DMS79 (cell line): ENCODE measurements around the gene CALHM3.

Source experiments
- DNase-seq: peaks from one replicate; lab custom pipeline; 2025; lab: John Stamatoyannopoulos, UW

Gene CALHM3

GRCh38 chr10:103449208-103450144 lies 29.6 kb downstream of the CALHM3 start:
- no peak for DNase-seq

- DNase-seq = no peak
These were observed 30.3 kb downstream of the CALHM3 start for GRCh38 chr10:103448746-103449145.

- DNase-seq = no peak
These were observed 31.9 kb downstream of the CALHM3 start for GRCh38 chr10:103447187-103447586.

GRCh38 chr10:103445767-103446567 lies 33.1 kb downstream of the CALHM3 start:
- DNase-seq = no peak

GRCh38 chr10:103445366-103445765 lies 33.7 kb downstream of the CALHM3 start:
- no peak for DNase-seq

GRCh38 chr10:103444478-103444877 lies 34.6 kb downstream of the CALHM3 start:
- DNase-seq = no peak

- DNase-seq = no peak
These were observed 35.4 kb downstream of the CALHM3 start for GRCh38 chr10:103443475-103444185.

GRCh38 chr10:103442031-103442461 lies 37.0 kb downstream of the CALHM3 start:
- no peak for DNase-seq

- no peak for DNase-seq
These were observed 37.4 kb downstream of the CALHM3 start for GRCh38 chr10:103441611-103442010.

- DNase-seq = no peak
These were observed 37.8 kb downstream of the CALHM3 start for GRCh38 chr10:103441206-103441605.

GRCh38 chr10:103440416-103440815 lies 38.6 kb downstream of the CALHM3 start:
- no peak for DNase-seq

GRCh38 chr10:103439776-103440175 lies 39.3 kb downstream of the CALHM3 start:
- DNase-seq = no peak

- no peak for DNase-seq
These were observed 45.2 kb downstream of the CALHM3 start for GRCh38 chr10:103433858-103434257.

- DNase-seq = no peak
These were observed 47.1 kb downstream of the CALHM3 start for GRCh38 chr10:103431902-103432301.

GRCh38 chr10:103429647-103430046 lies 49.4 kb downstream of the CALHM3 start:
- no peak for DNase-seq

- no peak for DNase-seq
These were observed 49.9 kb downstream of the CALHM3 start for GRCh38 chr10:103428989-103429643.

GRCh38 chr10:103427866-103428265 lies 51.2 kb downstream of the CALHM3 start:
- DNase-seq = no peak

- no peak for DNase-seq
These were observed 55.3 kb downstream of the CALHM3 start for GRCh38 chr10:103423748-103424147.
